Renal cortex interstitium (tissue), 11 donors: ENCODE measurements around the gene BZW2. TPM values are rescaled to one million over a fixed set of nuclear protein-coding genes. Genes with fewer than 3 reads are reported as not detected.
"Not testable (repeated sequence)": the region's sequence is repeated elsewhere in the genome, so short reads cannot be mapped to it uniquely, and the experiment has no call there.

Experiments
- DNase-seq, 11 donors: peaks; one replicate each; pipeline ENCODE4 v3.0.0-alpha.2; 2013; ENCODE audit warnings: low read depth in 9 of 11, low spot score in 4 of 11; ENCODE audit errors: extremely low read depth in 1 of 11
- polyA plus RNA-seq, 3 donors: library from polyadenylated mRNA; unstranded; fragments of 120-200 nt; gene quantifications; one replicate each; pipeline ENCODE4 v1.2.1, GENCODE V29; 2013; ENCODE audit not compliant: insufficient read length in 3 of 3

BZW2 gene
- polyA plus RNA-seq, 3 donors, result 74.7 to 87.0 (median 75.4) TPM

DNA sequence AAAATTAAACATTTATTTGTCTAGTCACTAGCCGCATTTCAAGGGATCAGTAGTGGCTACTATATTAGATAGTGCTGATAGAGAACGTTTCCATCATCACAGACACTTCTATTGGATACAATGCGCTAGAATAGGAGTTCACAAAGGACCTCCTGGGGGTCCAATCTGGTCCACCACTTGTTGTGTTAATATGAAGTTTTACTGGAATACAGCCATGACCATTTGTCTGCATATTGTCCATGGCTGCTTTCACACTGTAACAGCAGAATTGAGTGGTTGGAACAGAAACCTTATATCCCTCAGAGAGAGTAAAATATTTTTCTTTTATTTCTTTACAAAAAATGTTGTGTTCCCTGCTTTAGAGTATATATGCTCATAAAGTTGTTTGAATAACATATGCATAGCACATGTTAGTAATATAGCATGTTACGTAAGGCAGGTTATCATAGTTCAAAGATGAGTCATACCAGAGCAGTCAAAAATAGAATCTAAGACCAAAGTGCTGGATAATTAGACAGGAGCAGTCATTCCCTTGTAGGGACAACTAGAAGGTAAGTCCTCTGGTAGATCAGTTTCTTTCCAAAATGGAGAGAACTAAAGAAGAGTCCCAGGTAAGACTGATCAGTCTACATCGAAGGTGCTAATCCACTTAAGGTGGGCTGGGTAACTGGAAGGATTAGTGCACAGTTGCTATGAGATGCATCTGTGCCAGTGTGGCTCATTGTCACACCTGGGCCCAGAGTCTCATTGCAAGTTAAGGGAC lies 14.9 kb downstream of the BZW2 start:
- no peak for DNase-seq

DNA sequence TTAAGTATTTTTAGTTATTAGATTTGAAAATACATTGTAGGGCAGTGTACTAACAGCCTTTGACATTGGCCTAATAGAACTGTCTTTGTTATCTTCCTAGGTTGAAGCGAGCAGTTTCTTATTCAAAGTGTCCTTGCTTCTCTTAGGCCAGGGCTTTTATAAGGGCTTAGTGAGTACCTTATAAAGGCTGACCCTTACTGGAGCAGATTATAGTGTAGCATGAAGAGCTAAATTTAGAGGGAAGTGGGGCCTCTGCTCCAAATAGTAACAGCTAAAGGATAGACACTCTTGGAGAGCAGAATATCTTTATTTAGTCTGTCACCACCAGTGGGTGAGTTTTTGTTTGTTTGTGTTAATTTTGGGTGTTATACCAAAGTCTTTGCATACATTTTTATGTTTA lies 15.9 kb downstream of the BZW2 start:
- no peak for DNase-seq

GRCh38 chr7:16667355-16667754 lies 21.4 kb downstream of the BZW2 start:
- DNase-seq, result no peak

DNA sequence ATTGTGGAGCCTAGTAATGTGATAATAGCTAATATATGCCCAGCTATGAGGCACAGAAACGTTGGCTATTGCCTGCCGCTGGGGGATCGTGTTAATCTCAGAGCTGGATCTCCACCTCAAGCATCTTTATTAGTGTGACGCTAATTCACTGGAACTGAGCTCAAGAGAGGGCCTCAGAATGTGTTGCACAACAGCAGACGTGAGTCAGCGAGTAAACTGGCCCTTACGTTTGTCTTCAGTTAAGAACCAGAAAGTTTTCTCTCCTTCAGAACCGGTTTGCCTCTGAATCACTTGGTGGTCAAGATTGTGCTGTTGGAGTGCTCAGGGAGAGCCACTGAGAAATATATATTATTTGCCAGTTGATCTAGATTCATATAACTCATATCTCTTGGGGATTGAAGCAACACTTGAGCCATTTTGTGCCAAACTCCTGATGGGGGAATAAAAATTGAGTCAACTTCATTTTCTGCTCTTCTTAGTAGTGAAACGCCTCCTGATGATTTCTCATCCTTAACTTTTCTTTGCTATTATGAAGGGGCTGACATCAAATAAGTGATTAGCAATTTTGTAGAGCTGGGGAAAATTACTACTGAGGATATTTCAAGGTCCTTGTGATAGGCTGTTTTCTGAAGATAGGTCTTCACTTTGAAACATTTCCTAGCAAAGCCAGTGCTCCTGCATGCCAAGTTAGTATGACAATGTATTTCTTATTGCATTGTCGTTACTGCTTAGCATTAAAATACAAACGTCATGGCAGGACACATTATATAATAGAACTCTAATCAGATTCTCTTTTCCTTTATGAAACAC lies 22.3 kb downstream of the BZW2 start:
- DNase-seq, result no peak

DNA sequence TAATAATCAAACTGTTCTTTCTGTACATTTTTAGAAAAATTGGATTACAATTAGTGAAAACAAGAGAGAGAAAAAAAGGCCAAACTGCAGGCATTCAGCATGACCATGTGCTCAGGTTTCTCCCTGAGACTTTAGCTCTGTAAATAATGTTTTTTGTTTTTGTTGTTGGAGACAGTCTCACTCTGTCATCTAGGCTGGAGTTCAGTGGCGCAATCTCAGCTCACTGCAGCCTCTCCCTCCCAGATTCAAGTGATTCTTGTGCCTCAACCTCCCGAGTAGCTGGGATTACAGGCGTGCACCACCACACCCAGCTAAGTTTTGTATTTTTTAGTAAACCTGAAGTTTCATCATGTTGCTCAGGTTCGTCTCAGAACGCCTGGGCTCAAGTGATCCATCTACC lies 23.0 kb downstream of the BZW2 start:
- no peak for DNase-seq

DNA sequence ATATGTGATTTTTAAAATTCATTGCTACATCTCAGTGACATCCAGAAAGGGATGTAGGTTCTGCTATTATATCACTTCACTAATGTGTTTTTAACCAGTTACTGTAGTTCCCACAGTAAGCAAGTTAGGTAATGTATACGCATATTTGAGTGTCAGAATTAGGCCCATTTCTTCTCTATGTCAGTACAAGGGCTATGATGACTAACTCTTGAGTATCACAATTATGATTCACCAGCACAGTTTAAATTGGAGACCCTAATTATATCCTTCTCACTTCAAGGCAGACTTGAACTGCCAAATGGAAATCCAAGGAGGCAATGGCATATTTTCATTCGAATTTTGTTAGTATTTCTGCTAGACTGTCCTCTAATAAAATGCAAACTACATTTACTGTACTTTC lies 23.6 kb downstream of the BZW2 start:
- no peak for DNase-seq

GRCh38 chr7:16670021-16670420 lies 24.0 kb downstream of the BZW2 start:
- no peak for DNase-seq

- no peak for DNase-seq
Measured at GRCh38 chr7:16670731-16671344, 24.9 kb downstream of the BZW2 start.

- no peak for DNase-seq
Measured at GRCh38 chr7:16671811-16672210, 25.8 kb downstream of the BZW2 start.

DNA sequence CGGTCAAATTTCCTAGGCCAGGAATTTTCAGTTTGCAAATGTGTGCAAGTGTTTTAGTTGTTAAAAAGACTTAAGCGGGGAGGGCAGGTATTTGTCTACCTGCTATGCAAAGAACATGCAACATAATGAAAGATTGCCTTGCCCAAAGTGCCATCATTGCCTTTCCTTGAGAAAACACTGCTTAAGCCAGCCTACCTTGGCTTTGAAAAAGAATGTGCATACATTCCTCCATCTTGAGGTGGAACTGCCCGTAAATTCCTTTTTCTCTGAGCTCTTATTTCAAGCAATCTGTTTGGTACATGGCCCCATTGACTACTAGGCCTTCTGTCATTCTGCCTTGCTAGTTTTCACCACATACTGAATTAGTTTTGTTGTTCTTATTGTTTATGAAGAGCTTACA lies 29.3 kb downstream of the BZW2 start:
- no peak for DNase-seq

DNA sequence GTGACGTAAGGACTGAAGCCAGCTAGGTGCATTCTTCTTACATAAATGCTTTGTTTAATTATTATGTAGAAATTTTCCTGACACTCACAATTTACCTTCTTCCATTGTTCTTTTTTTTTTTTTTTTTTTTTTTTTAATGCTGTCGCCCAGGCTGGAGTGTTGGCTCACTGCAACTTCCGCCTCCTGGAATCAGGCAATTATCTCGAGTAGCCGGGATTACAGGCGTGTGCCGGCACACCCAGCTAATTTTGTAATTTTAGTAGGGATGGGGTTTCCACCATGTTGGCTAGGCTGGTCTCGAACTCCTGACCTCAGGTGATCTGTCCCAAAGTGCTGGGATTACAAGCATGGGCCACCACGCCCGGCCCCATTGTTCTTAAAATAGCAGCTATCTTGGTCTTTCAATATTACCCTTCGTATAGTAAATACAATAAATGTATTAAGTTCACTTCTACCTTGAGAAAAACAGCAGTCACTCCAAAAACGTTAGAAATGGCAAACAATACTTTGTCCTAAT lies 32.1 kb downstream of the BZW2 start:
- no peak for DNase-seq

GRCh38 chr7:16678645-16679566 lies 32.9 kb downstream of the BZW2 start:
- DNase-seq, result not testable (repeated sequence)

DNA sequence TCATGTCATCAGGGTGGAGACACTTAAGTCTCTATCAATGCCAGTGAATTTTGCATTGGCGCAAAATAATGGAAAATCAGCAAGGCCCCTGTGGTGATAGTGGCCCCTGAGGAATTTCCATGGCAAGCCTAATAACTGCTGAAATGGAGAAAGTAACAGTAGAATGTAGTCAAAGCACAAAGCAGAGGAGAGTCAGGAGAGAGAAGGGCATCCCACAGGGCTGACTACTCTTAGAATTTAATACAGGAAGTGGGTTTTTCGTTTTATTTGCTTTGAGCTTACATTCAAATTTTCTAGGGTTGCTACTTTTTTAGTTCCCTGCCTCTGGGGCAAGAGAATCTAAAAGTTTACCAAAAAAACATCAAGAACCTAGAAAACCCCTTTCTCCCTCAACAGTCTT lies 39.0 kb downstream of the BZW2 start:
- no peak for DNase-seq

DNA sequence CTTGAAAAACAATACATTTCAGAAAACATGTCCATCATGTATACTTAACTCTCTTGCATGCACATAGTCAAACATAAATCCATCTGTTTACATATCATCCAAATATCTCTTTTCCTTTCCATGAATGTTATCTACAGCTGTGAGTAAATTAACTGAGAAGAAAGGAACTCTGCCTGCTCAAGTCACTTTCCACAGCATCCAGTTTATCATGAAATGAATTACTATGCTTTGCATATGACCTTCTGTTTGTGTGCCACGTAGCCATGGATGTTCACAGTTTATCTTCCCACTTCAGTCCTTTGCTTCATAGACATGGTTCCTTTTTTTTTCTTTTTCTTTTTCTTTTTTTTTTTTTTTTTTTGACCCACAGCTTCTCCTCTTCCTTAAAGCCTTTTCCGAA lies 39.6 kb downstream of the BZW2 start:
- DNase-seq, result no peak

DNA sequence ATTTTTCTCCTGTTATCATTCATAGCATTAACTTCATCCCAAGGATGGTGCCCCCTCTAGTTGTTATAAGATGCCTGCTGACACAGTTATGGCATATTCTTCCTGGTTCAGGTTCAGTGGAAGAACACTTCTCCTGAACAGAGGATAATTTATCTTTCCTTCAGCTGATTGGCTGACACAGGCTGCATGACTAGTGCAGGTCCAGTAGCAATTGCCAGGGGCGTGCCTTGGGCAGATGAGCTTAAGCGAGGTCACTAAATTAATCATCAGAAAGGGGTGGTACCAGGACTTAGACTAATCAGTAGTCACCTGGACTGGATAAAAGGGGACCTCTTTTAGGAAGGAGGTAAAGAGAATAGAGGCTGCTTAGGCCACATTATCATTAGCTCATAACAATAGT lies 42.3 kb downstream of the BZW2 start:
- DNase-seq, result no peak

DNA sequence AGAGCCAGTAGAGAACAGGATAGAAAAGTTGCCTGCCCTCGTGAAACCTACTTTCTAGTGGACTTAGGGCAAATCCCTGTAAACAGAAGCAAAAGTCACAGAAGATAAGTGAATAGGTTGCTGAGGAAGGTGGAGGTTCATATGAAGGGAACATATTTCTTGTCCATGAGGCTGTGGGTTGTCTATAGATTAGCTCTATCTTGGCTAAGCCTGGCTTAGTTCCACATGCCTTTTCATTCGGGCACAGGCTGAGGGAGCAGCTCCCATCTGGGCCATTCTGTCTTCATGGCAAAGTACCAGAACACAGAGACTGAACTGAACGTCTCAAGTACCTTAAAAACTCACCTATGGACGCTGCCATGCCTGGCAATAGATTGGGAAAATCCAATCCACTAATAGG lies 45.3 kb downstream of the BZW2 start:
- no peak for DNase-seq

GRCh38 chr7:16693601-16694318 lies 47.8 kb downstream of the BZW2 start:
- DNase-seq, result no peak

GRCh38 chr7:16694806-16695205 lies 48.8 kb downstream of the BZW2 start:
- DNase-seq, result no peak
